Measurements from ENCODE around the gene DCHS1.

DNA sequence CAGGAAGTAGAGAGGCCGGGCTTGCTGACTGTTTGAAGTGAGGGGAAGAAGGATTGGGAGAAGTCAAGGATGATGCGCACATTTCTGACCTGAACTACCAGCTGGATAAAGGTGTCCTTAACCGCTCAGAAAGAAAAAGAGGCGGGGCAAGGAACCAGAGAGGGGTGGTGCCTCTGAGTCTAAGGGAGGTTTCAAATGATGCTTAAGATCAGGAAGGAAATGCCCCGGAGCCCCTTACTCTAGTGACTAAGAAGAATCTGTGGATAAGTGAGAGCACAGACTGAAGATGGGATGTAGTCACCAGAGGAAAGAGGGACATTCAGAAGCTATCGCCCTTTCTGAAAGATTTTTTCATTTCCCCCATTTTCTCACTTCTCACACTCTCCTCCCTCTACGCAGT is 12.7 kb downstream of the DCHS1 start:
- no peak for TF ChIP-seq EZH2phosphoT487 (IDR thresholded peaks at IDR 0.05; ENCODE audit: low read depth)
- TF ChIP-seq CTCF (IDR thresholded peaks at IDR 0.05; ENCODE audit: low read depth, low read length): no peak
